HUDEP-2 (cell line): ENCODE data around the gene KMT5C.

Experiments used
- DNase-seq, 76 experiments: peaks; one replicate each; lab custom pipeline; 2025; ENCODE audit not compliant: unreplicated experiment in 76 of 76; lab: John Stamatoyannopoulos, UW

Gene KMT5C

DNA sequence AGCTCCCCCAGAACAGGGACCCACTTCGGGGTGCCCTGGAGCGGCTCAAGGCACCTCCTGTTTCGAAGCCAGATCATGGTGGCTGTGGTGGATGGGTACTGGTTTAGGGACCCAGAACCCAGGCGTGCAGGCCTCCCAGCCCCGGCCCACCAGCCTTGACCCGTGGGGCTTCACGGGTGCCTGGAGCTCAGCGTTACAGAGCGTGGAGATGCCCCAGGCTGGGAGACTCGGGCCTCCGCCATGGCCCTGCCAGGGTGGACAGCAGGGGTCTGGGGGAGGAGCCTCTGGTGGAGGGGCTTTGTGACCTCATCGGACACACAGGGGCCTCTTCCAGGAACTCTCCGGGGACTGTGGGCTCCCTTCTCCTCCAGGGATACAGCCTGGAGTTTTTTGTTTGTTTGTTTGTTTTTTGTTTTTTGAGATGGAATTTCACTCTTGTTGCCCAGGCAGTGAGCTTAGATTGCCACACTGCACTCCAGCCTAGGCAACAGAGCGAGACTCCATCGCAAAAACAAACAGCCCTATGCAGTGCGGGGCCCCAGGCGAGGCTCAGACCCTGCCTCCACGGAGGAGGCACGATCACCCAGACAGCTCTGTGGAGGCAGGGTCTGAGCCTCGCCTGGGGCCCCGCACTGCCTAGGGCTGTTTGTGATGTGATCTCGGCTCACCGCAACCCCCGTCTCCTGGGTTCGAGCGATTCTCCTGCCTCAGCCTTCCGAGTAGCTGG lies 23.5 kb downstream of the KMT5C start, which contains the start of gene GARIN5B:
Gene GARIN5B (minus strand): TSS at position 271 of the 727 bp plus-strand sequence. CDS start 194 bp downstream, at position 77.
- DNase-seq, result no peak

DNA sequence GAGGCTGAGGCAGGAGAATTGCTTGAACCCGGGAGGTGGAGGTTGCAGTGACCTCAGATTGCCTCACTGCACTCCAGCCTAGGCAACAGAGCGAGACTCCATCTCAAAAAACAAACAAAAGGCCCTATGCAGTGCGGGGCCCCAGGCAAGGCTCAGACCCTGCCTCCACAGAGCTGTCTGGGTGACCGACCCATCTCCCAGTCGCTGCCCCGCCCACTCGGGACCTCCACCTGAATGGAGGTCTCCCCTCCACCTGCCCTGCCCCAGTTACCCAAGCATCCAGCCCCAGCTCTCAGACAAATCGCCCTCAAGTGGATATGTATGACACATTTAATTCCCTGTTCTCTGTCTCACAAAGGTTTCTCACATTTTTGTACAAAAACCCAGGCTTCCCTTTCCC lies 25.6 kb downstream of the KMT5C start:
- no peak for DNase-seq

DNA sequence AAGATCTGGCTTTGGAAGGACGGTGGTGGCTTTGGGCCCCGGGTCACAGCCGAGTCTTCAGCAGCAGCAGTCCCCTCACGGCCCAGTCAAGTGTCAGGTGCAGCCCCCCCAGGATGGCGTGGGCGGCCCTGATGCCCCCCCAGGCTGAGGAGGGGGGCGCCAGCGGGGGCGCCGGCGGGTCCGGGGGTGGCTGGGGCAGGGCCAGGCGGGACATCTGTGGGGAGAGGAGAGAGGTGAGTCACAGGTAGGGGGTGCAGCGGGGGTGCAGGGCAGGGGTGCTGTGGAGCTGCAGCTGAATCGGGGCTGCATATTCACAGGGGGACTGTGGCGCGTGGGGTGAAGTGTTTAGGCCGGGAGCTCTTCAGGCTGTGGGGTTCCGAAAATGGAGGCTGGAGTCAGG lies 26.3 kb downstream of the KMT5C start:
- no peak for DNase-seq

DNA sequence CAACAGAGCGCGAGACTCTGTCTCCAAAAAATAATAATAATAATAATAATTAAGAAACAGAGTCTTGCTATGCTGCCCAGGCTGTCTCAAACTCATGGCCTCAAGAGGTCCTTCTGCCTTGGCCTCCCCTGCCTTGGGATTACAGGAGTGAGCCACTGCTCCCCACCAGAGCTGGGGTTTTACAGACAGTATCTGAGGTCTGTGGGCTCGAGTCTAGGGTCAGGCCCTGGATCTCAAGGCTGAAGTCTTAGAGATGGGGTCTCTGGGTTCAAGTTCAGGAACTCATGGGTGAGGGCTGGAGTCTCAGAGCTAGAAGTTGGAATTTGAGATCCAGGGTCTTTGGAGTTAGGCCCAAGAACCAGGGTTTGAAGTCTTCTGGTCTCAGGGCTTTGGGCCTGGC lies 27.1 kb downstream of the KMT5C start:
- no peak for DNase-seq

DNA sequence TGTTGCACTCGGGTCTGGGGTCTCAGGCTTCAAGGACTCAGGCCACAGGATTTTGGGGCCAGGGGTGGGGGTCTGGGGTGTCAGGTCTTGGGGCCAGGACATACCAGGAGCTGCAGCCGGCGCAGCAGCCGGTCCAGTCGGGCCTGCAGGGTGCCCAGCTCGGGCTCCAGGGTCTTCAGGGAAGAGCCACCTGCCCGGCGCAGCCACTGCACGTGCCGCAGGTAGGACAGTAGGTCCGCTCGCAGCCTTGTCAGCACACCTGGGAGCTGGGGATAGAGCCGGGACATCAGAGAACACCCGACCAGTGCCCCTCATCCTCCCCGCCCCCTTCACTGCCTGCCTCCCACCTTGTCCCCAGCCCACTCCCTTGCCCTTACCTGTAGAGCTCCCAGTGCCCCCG lies 28.4 kb downstream of the KMT5C start:
- no peak for DNase-seq

DNA sequence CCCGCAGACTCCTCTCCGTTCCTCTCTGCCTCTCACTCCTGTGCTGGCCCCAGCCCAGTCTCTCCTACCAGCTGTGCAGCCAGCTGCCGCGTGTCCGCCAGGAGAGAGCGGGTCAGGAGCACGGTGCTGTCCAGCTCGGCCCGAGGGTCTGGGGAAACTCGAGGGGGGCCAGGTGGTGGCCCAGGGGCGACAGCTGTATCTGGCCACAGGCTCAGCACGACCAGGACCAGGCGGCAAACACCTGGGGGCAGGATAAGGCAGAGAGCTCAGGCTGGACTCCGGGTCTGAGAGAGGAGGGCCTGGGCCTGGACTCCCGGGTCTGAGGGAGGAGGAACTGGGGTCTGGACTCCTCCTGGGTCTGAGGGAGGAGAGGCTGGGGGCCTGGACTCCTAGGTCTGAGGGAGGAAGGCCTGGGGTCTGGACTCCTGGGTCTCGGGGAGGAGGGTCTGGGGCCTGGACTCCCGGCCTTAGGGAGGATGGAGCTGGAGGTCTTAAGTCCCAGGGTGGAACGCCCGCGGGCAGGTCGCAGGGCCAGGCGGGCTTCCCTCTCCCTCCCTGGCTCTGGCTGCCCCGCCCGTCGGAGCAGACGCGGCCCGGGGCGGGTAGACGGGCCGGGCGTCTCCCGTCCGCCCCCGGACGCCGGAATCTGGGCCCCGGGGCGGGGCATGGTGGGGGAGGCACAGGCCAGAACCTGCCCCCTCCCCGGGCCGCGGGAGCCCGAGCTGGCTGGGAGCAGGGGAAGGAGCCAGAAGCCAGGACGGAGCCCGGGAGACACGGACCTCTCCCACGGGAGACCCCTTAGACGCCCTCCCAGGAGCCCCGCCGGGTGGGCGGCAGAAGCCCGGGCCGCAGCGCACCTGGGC lies 29.3 kb downstream of the KMT5C start:
- peak in 39 of 76 experiments; percentile 14 to 80 (median 39) for DNase-seq

DNA sequence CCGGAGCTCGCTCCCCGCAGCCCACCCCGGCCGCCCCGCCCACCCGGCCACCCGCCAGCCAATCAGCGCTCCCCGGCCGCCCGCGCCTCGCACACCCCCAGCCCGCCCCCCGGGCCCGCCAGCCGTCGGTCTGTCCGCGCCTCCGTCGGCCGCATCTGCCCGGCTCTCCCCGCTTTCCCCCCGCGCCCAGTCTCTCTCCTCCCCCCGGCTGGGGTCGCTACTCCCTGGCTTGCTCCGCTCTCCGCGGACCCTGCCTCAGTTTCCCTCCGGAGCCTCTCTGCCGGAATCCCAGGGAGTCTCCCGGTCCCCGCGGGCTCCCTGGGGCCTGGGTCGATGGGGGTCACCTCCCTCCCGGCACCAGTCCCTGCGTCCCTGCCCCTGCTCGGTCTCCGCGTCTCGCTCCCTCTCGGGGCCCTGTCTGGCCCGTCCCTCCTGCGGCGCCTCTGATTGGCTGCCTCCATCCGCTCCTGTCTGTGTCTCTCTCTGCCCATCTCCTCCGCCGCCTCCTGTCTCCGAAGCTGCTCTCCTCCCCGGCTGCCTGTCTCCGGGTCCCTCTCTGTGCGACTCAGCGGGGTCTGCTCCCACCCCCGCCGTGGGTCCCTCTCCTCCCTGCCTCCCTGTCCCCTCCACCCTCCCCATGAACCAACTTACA lies 30.1 kb downstream of the KMT5C start:
- peak in 16 of 76 experiments; percentile 14 to 42 (median 20) for DNase-seq

DNA sequence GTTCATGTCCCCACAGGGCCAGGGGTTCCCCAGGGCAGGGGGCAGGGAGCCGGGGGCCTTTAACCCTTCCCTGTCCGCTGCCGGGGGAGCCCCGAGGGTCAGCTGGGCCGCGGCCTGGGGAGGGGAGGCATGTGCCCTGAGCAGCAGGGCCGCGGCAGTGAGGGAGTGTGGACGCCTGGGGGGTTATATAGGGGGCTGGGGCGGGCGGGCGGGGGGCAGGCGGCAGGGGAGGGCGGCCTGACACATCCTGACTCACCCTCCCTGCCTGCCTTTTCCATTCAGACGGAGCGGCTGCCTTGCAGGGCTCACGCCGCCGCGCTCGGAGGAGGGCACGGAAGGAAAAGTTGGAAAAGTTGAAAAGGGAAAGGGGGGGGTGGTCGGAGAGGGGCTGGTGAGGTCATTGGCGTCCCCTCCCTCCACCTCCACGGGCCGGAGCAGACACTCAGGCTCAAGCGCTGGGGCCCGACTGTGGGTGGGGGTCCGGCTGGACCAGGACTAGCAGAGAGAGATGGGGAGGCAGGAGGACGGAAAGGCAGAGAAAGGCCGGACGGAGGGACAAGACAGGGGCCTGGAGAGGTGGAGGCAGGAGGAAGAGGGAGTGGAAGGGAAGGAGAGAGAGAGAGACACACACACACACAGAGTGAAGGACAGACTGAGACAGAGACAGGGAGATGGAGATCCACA lies 30.8 kb downstream of the KMT5C start, which contains the start of gene IL11:
Gene IL11 (minus strand): TSS at position 159 of the 684 bp plus-strand sequence. CDS start 153 bp downstream, at position 6.
- no peak for DNase-seq

DNA sequence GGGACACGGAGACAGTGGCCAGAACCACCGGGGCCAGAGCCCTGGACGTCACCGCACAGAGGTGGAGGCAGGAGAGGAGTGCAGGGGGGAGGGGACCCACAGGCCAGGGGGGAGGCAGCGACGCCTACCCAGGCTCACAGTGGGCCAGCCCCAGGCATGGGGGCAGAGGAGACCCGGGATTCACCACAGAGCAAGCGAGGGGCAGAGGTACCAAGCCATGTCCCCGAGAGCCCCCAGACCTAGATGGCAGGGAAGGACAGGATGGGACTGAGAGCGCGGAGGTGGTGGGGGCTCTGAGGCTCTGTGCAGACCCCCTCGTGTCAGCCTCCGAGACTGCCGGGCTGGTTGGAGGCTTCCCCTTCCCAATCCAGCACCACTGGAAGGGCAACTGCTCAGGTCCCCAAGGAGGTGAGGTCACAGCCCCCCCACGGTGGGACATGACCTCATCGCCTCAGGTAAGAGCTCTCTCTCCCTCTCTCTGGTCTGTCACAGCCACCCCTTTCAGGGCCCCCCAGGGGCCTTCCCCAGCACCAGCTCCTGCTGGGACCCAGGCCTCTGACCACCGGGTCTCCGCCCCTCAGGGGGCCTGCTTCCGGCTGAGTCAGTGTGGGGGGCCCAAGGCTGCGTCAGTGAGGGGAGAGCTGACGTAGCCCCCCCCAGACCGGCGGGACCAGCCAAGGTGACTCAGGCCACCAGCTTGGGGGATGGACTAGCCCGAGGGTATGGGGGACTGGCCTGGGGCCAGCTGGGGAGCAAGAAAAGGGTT lies 32.8 kb downstream of the KMT5C start:
- no peak for DNase-seq

DNA sequence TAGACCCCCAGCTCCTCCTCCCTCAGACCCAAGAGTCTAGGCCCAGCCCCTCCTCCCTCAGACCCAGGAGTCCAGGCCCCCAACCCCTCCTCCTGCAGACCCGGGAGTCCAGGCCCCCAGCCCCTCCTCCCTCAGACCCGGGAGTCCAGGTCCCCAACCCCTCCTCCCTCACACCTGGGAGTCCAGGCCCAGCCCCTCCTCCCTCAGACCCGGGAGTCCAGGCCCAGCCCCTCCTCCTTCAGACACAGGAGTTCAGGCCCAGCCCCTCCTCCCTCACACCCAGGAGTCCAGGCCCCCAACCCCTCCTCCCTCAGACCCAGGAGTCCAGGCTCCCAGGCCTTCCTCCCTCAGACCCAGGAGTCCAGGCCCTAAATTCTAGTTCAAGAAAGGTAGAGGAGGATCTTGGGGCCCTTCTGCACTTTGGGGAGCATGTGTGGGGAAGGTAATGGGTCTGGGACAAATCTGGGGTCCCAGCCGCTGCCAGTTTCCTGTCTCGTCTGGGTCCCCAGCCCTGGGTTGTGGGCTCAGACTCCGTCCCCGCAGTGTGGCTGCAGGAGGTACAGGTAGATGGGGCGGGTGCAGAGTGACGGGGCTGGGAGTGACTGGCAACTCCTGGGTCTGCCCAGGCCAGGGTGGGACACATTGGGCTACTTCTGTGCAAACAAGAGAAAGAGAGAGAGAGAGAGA lies 33.8 kb downstream of the KMT5C start:
- DNase-seq, result no peak

DNA sequence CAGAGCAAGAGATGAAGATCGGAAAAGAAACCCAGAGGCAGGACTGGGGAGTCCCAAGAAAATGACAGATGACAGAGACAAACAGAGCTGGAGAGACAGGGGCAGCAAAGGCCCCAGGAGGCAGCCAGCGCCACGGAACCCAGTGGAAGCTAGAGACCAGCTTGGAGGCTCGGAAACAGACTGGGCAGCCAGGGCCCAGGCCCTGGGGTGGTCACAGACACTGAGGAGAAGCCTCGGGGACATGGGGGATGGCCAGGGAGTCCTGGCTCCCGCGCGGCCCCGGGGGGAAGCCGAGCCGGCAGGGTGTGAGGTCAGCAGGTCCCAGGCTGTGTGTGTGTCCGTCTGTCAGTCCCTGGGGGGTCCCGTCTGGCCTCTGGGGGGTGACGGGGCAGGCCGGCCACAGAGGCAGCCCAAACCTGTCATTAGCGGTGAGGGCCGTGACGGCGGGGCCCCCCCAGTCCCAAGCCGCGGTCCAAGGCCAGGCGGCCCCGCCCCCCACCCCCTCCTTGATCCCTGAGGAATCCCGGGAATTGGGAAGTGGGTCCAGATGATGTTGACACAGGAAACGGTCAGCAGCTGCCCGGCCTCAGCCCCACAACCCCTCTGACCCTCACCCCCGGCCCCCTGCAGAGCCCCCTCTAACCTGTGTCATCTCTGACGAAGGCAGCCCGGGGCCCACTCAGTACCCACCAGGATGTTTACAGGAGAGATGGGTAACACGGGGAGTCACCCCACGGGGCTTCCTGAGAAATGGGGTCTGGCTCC lies 34.5 kb downstream of the KMT5C start:
- DNase-seq, result no peak

DNA sequence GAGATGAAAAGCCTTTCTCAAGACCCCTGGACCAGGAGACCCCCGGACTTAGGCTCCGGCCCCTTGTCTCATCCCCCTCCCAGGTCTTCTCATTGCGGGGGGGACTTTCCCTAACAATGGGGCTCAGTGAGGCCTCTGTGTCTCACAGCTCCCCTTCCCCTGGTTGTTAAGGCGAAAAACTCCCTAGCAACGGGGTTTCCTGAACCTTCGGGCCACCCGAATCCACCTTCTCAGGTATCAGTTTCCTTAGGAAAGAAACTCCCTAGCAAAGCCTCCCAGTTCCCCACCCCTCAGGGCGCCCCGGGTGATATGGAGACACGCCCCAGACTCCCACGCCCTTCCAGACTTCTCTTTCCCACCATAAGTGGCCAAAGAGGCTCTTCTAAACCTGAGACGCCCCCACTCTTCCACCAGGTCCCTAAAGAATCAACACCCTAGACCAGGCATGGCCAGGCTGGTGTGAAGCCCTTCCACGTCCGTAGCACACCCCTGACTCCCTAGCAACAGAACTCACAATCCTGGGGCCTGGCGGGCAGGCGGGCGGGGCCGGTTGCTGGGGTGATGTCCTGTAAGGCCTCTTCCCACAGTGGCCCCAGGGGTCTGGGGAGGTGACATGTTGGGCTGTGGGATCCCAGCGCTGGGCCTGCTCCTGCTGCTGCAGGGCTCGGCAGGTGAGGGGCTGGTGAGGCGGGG lies 36.7 kb downstream of the KMT5C start, which contains the start of gene TMEM190:
Gene TMEM190 (plus strand): TSS at position 586 of the 693 bp plus-strand sequence. CDS start 28 bp downstream, at position 614.
- peak in 7 of 76 experiments; percentile 19 to 29 (median 25) for DNase-seq

DNA sequence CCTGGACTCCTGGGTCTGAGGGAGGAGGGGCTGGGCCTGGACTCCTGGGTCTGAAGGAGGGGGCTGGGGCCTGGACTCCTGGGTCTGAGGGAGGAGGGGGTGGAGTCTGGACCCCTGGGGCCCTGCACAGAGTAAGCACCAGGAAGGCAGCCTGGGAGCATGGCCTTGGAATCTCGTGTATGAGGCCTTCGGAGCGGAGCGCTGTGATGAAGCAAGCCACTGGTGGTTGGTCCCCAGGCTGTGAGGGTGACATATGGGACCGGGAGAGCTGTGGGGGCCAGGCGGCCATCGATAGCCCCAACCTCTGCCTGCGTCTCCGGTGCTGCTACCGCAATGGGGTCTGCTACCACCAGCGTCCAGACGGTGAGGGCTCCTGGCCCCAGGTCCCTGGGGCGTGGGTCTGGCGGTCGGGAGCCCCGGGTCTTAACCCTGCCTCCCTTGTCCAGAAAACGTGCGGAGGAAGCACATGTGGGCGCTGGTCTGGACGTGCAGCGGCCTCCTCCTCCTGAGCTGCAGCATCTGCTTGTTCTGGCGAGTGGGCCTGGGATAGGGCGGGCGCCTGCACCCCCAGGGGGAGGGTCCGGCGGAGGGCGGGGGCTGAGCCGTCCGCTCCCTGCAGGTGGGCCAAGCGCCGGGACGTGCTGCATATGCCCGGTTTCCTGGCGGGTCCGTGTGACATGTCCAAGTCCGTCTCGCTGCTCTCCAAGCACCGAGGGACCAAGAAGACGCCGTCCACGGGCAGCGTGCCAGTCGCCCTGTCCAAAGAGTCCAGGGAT lies 37.9 kb downstream of the KMT5C start:
- DNase-seq, result no peak

DNA sequence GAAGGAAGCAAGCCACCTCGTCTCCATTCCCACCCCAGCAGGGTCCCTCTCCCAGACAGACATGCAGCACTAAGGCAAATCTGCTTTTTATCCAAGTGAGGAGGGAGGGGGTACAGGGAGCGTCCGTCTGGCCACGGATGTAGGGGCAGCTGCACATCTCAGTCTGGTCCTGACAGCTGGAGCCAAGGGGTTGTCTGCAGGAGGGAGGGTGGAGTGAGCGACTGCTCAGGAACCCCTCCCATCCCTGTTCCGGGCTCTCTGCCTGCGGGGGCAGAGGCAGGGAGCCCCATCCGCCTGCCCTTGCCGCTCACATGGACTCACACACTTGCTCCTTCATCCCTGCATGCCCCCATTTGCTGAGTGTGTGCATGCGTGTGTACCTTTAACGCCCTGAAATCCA lies 39.5 kb downstream of the KMT5C start:
- no peak for DNase-seq

DNA sequence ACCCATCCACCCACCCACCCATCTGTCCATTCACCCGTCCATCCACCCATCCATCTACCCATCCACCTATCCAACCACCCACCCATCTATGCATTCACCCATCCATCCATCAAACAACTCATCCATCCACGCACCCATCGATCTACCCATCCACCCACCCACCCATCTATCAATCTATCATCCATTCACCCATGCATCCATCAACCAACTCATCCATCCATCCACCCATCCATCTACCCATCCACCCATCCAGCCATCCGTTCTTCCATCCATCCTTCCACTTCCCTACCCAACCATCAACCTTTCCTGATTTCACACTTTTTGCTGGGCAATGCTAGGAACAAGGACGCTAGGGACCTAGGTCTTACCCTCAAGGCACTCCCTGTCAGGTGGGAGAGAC lies 42.3 kb downstream of the KMT5C start:
- DNase-seq, result no peak

DNA sequence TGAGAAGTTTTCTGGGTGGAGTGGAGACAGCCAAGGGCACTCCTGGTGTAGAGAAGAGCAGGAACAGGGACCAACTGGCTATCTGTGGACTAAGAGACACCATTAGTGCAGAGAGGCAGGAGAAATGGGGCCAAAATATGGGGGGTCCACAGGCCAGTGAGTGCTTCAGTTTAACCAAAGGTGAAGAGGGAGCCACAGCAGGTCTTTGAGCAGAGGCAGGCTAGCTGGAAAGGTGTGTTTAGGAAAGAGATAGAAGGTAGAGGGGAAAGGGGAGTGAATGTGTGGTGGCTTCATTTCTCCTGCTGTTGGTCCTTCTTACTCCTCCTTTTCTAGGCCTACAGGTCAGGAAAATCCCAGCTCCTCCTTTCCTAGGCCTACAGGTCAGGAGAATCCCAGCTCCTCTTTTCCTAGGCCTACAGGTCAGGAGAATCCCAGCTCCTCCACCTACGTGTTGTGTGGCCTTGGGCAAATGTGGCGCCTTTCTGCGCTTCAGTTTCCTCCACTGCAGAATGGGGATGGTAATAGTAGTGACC lies 42.9 kb downstream of the KMT5C start:
- no peak for DNase-seq
